ENCODE data around the gene RBM5. TPM values are rescaled to one million over a fixed set of nuclear protein-coding genes. Genes with fewer than 3 reads are reported as not detected.

Gene RBM5
- total RNA-seq, 1 experiment from 2014 or later = 126 TPM

- no peaks in the 10 kb centered on the region for H3K27me3 Mint-ChIP-seq (ENCODE audit: unreplicated experiment)
Measured at GRCh38 chr3:50117120-50117519, 28.4 kb downstream of the RBM5 start.

DNA sequence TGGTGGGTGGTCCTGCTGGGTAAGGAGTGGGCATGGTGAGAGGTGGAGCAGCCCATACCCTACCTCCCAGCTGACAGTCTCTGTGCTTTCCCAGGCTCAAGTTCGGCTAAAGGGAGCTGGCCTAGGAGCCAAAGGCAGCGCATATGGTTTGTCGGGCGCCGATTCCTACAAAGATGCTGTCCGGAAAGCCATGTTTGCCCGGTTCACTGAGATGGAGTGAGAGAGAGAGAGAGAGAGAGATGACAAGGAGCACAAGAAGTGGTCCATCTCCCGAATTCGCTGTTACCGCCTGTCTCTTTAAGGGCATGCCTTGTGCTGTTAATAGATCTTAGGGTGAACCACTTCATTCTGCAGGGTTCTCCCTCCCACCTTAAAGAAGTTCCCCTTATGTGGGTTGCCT is 29.5 kb downstream of the RBM5 start:
- Mint-ChIP-seq H3K36me3 (ENCODE audit: insufficient read depth, unreplicated experiment) (peaks cover 76% of the 10 kb centered on the region), H3K4me3 (ENCODE audit: low read depth, unreplicated experiment) (no peak overlapping the region), H3K27ac (ENCODE audit: unreplicated experiment) (no peak overlapping the region), H3K9me3 (ENCODE audit: low read depth, unreplicated experiment) (no peaks in the 10 kb centered on the region), H3K4me1 (ENCODE audit: low read depth, unreplicated experiment) (peaks cover 8% of the 10 kb centered on the region), H3K27me3 (ENCODE audit: unreplicated experiment) (no peaks in the 10 kb centered on the region)
- TF ChIP-seq, protein P1, sequence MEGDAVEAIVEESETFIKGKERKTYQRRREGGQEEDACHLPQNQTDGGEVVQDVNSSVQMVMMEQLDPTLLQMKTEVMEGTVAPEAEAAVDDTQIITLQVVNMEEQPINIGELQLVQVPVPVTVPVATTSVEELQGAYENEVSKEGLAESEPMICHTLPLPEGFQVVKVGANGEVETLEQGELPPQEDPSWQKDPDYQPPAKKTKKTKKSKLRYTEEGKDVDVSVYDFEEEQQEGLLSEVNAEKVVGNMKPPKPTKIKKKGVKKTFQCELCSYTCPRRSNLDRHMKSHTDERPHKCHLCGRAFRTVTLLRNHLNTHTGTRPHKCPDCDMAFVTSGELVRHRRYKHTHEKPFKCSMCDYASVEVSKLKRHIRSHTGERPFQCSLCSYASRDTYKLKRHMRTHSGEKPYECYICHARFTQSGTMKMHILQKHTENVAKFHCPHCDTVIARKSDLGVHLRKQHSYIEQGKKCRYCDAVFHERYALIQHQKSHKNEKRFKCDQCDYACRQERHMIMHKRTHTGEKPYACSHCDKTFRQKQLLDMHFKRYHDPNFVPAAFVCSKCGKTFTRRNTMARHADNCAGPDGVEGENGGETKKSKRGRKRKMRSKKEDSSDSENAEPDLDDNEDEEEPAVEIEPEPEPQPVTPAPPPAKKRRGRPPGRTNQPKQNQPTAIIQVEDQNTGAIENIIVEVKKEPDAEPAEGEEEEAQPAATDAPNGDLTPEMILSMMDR (IDR thresholded peaks at IDR 0.05; ENCODE audit: unreplicated experiment) = no peak
- intact Hi-C loops (cut with micrococcal nuclease; ENCODE audit: unreplicated experiment) = no loop called here
- no TSS peak for BruUV-seq (replicated peaks)
- DNase-seq = no peak
- CTCF ChIA-PET = no interaction called here

More at GRCh38 chr3:50117120-50117519, 28.4 kb downstream of the RBM5 start:
- intact Hi-C loops (cut with micrococcal nuclease; ENCODE audit: unreplicated experiment) = no loop called here
- TF ChIP-seq, protein P1 (IDR thresholded peaks at IDR 0.05; ENCODE audit: unreplicated experiment) = no peak
- DNase-seq = no peak
- H3K36me3 Mint-ChIP-seq (ENCODE audit: insufficient read depth, unreplicated experiment) = peaks cover 84% of the 10 kb centered on the region
- no peaks in the 10 kb centered on the region for H3K9me3 Mint-ChIP-seq (ENCODE audit: low read depth, unreplicated experiment)
- peaks cover 1% of the 10 kb centered on the region for H3K4me1 Mint-ChIP-seq (ENCODE audit: low read depth, unreplicated experiment)
- BruUV-seq (replicated peaks) = no TSS peak
- CTCF ChIA-PET = no interaction called here
- no peak overlapping the region for H3K4me3 Mint-ChIP-seq (ENCODE audit: low read depth, unreplicated experiment)
- H3K27ac Mint-ChIP-seq (ENCODE audit: unreplicated experiment) = no peak overlapping the region

DNA sequence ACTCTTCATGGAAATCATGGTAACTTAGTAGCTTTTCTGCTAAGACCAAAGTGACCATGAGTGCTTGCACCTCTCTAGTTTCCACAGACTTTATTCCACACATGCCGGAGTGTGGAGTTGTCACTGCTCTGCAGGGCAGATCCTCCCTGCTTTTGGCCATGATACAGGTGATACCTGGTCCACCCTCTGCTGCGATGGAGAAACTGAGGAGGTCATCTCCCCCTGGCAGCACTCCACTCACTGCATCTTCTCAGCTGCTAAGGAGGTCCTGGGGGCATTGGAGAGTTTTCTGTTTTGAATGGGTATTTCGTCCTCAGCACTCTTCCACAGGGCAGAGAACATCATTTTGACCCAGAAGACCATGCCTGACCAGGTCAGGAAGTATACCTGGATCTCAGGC is 31.1 kb downstream of the RBM5 start:
- Mint-ChIP-seq H3K36me3 (ENCODE audit: insufficient read depth, unreplicated experiment) (peaks cover 64% of the 10 kb centered on the region), H3K4me1 (ENCODE audit: low read depth, unreplicated experiment) (peaks cover 8% of the 10 kb centered on the region), H3K27ac (ENCODE audit: unreplicated experiment) (no peak overlapping the region), H3K4me3 (ENCODE audit: low read depth, unreplicated experiment) (no peak overlapping the region), H3K27me3 (ENCODE audit: unreplicated experiment) (no peaks in the 10 kb centered on the region), H3K9me3 (ENCODE audit: low read depth, unreplicated experiment) (no peaks in the 10 kb centered on the region)
- DNase-seq = no peak
- intact Hi-C loops (cut with micrococcal nuclease; ENCODE audit: unreplicated experiment) = loop anchor here (2.0 kb wide), 2 partner anchors 107 to 153 kb away; no protein-coding TSS in a partner anchor
- CTCF ChIA-PET = no interaction called here
- TF ChIP-seq, protein P1 (IDR thresholded peaks at IDR 0.05; ENCODE audit: unreplicated experiment) = no peak
- no TSS peak for BruUV-seq (replicated peaks)

- no peaks in the 10 kb centered on the region for H3K27me3 Mint-ChIP-seq (ENCODE audit: unreplicated experiment)
- H3K9me3 Mint-ChIP-seq (ENCODE audit: low read depth, unreplicated experiment) = no peaks in the 10 kb centered on the region
- CTCF ChIA-PET = interaction anchor here (0.5 to 1.5 kb wide), 2 partner anchors 23 to 69 kb away, joined by 4 to 5 read pairs; no protein-coding TSS in a partner anchor
- no peak overlapping the region for H3K4me3 Mint-ChIP-seq (ENCODE audit: low read depth, unreplicated experiment)
- DNase-seq = no peak
- peaks cover 64% of the 10 kb centered on the region for H3K36me3 Mint-ChIP-seq (ENCODE audit: insufficient read depth, unreplicated experiment)
- no TSS peak for BruUV-seq (replicated peaks)
- peaks cover 8% of the 10 kb centered on the region for H3K4me1 Mint-ChIP-seq (ENCODE audit: low read depth, unreplicated experiment)
- no peak overlapping the region for H3K27ac Mint-ChIP-seq (ENCODE audit: unreplicated experiment)
- intact Hi-C loops (cut with micrococcal nuclease; ENCODE audit: unreplicated experiment) = loop anchor here (1.0 to 2.0 kb wide), 3 partner anchors 69 to 152 kb away; no protein-coding TSS in a partner anchor
- TF ChIP-seq, protein P1 (IDR thresholded peaks at IDR 0.05; ENCODE audit: unreplicated experiment) = no peak
Measured at GRCh38 chr3:50120364-50121071, 31.8 kb downstream of the RBM5 start.
